Measurements from ENCODE around the gene ZNF462.

DNA sequence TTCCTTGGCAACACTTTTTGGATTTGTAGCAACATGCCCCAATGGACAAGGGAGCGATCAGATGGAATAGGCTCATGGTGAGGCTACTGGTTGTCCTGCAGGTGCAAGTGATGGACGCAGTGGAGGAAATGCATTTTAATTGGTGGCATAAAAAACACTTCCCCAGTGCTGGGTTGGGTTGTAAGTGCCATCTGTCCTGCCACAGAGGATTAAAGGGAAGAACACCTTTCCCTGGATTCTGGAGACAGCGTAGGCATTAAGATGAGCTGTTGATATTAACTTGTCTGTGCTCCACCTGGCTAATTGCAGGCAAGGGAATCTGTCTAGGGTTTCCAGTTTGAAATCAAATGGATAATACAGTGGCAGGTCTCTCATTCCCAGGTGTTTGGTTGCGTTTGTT is 173.4 kb downstream of the ZNF462 start:
- TF ChIP-seq, protein P1, sequence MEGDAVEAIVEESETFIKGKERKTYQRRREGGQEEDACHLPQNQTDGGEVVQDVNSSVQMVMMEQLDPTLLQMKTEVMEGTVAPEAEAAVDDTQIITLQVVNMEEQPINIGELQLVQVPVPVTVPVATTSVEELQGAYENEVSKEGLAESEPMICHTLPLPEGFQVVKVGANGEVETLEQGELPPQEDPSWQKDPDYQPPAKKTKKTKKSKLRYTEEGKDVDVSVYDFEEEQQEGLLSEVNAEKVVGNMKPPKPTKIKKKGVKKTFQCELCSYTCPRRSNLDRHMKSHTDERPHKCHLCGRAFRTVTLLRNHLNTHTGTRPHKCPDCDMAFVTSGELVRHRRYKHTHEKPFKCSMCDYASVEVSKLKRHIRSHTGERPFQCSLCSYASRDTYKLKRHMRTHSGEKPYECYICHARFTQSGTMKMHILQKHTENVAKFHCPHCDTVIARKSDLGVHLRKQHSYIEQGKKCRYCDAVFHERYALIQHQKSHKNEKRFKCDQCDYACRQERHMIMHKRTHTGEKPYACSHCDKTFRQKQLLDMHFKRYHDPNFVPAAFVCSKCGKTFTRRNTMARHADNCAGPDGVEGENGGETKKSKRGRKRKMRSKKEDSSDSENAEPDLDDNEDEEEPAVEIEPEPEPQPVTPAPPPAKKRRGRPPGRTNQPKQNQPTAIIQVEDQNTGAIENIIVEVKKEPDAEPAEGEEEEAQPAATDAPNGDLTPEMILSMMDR (IDR thresholded peaks at IDR 0.05; ENCODE audit: low read depth, low read length): no peak
- TF ChIP-seq, protein P2, sequence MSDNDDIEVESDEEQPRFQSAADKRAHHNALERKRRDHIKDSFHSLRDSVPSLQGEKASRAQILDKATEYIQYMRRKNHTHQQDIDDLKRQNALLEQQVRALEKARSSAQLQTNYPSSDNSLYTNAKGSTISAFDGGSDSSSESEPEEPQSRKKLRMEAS (IDR thresholded peaks at IDR 0.05; ENCODE audit: low read depth, low read length): no peak
- TF ChIP-seq POLR2A (IDR thresholded peaks at IDR 0.05; ENCODE audit: extremely low read depth, insufficient read length): no peak

All from NB4 (cell line).